Ishikawa (cell line): ENCODE results near the gene GRIP2.
A peak's percentile ranks its signal among the peaks of the same experiment; 100 is the strongest.

Experiments used
- CEBPB ChIP-seq: IDR thresholded peaks from 2 replicates; pipeline ENCODE4 v1.6.1; 2012
- CREB1 ChIP-seq: IDR thresholded peaks from 2 replicates; pipeline ENCODE4 v1.6.1; 2012; ENCODE audit warnings: low read depth
- EGR1 ChIP-seq: IDR thresholded peaks from 2 replicates; pipeline ENCODE4 v1.6.1; 2012
- EP300 ChIP-seq: IDR thresholded peaks from 2 replicates; pipeline ENCODE4 v1.6.1; 2012; ENCODE audit warnings: borderline replicate concordance
- FOXM1 ChIP-seq: IDR thresholded peaks from 2 replicates; pipeline ENCODE4 v1.6.1; 2012; ENCODE audit warnings: low read depth, borderline replicate concordance
- MAX ChIP-seq: IDR thresholded peaks from 2 replicates; pipeline ENCODE4 v1.6.1; 2012
- NFIC ChIP-seq: IDR thresholded peaks from 2 replicates; pipeline ENCODE4 v1.6.1; 2012
- RAD21 ChIP-seq: IDR thresholded peaks from 2 replicates; pipeline ENCODE4 v1.6.1; 2012; ENCODE audit warnings: low read depth
- REST ChIP-seq: IDR thresholded peaks from 2 replicates; pipeline ENCODE4 v1.6.1; 2012; ENCODE audit warnings: low read depth, mild to moderate bottlenecking
- TAF1 ChIP-seq: IDR thresholded peaks from 2 replicates; pipeline ENCODE4 v1.6.1; 2012; ENCODE audit warnings: low read depth, mild to moderate bottlenecking
- TCF12 ChIP-seq: IDR thresholded peaks from 2 replicates; pipeline ENCODE4 v1.6.1; 2012; ENCODE audit warnings: low read depth
- TEAD4 ChIP-seq: IDR thresholded peaks from 2 replicates; pipeline ENCODE4 v1.6.1; 2012
- USF1 ChIP-seq: IDR thresholded peaks from 2 replicates; pipeline ENCODE4 v1.6.1; 2012
- YY1 ChIP-seq: IDR thresholded peaks from 2 replicates; pipeline ENCODE4 v1.6.1; 2012; ENCODE audit warnings: low read depth
- ZBTB7A ChIP-seq: IDR thresholded peaks from 2 replicates; pipeline ENCODE4 v1.6.1; 2012; ENCODE audit warnings: low read depth

Gene GRIP2

GRCh38 chr3:14539742-14540491 lies at the start of gene GRIP2:
Gene GRIP2 (minus strand): TSS chr3:14540342. CDS start chr3:14540308, 34 bp downstream.
- no peak for TF ChIP-seq NFIC
- TF ChIP-seq CREB1, result no peak
- TF ChIP-seq REST, result no peak
- TF ChIP-seq TCF12, result no peak
- no peak for TF ChIP-seq MAX
- no peak for TF ChIP-seq YY1
- TF ChIP-seq TEAD4, result no peak
- TF ChIP-seq FOXM1, result no peak
- no peak for TF ChIP-seq USF1
- no peak for TF ChIP-seq ZBTB7A
- TF ChIP-seq EGR1, result no peak
- no peak for TF ChIP-seq TAF1
- TF ChIP-seq CEBPB, result no peak

- no peak for TF ChIP-seq USF1
- TF ChIP-seq REST, result no peak
- TF ChIP-seq FOXM1, result no peak
- no peak for TF ChIP-seq TEAD4
Observed at GRCh38 chr3:14588425-14589112, 48.4 kb upstream of the GRIP2 start.

- 0 out of 2 replicates have a peak, but pooled peaks have one; percentile 13 for TF ChIP-seq NFIC
- TF ChIP-seq TAF1, result no peak
Observed at GRCh38 chr3:14587740-14588360, 47.7 kb upstream of the GRIP2 start.

GRCh38 chr3:14586611-14587010 lies 46.5 kb upstream of the GRIP2 start:
- TF ChIP-seq REST, result no peak
- no peak for TF ChIP-seq USF1
- no peak for TF ChIP-seq RAD21
- no peak for TF ChIP-seq TEAD4
- no peak for TF ChIP-seq NFIC
- no peak for TF ChIP-seq MAX
- no peak for TF ChIP-seq EP300
- TF ChIP-seq TAF1, result no peak
- TF ChIP-seq TCF12, result no peak
- TF ChIP-seq CREB1, result no peak
- TF ChIP-seq ZBTB7A, result no peak
- no peak for TF ChIP-seq YY1
- TF ChIP-seq FOXM1, result no peak
- TF ChIP-seq CEBPB, result no peak
